Measurements from ENCODE around the gene HEY2. TPM values are rescaled to one million over a fixed set of nuclear protein-coding genes. Genes with fewer than 3 reads are reported as not detected.

HEY2 gene
- total RNA-seq, 1 donor from 2014 or later = 25.6 TPM

GRCh38 chr6:125792680-125793079 lies 43.2 kb downstream of the HEY2 start:
- Histone ChIP-seq H3K4me1 (peaks cover 60% of the 10 kb centered on the region), H3K27ac (replicated peaks) (no peak overlapping the region), H3K27me3 (ENCODE audit: low read depth) (no peaks in the 10 kb centered on the region), H3K4me3 (peak overlapping the region; percentile 94), H3K36me3 (no peaks in the 10 kb centered on the region), H3K9me3 (replicated peaks) (no peaks in the 10 kb centered on the region)
- no peak for TF ChIP-seq CTCF (IDR thresholded peaks at IDR 0.05; ENCODE audit: borderline replicate concordance)
- intact Hi-C loops (cut with micrococcal nuclease) = loop anchor here (10.0 kb wide), 1 partner anchor 52 kb away; no protein-coding TSS in a partner anchor
- no peak for DNase-seq

GRCh38 chr6:125793280-125793679 lies 43.8 kb downstream of the HEY2 start:
- H3K27ac ChIP-seq (replicated peaks) = peak overlapping the region; percentile 38
- H3K4me1 ChIP-seq = peaks cover 57% of the 10 kb centered on the region
- no peak for TF ChIP-seq CTCF (IDR thresholded peaks at IDR 0.05; ENCODE audit: borderline replicate concordance)
- H3K36me3 ChIP-seq = no peaks in the 10 kb centered on the region
- no peaks in the 10 kb centered on the region for H3K27me3 ChIP-seq (ENCODE audit: low read depth)
- no peak for DNase-seq
- H3K9me3 ChIP-seq (replicated peaks) = no peaks in the 10 kb centered on the region
- intact Hi-C loops (cut with micrococcal nuclease) = loop anchor here (10.0 kb wide), 1 partner anchor 52 kb away; no protein-coding TSS in a partner anchor
- peak overlapping the region; percentile 94 for H3K4me3 ChIP-seq

GRCh38 chr6:125793863-125794262 lies 44.4 kb downstream of the HEY2 start:
- H3K4me3 ChIP-seq = peak overlapping the region; percentile 94
- peak overlapping the region; percentile 38 for H3K27ac ChIP-seq (replicated peaks)
- no peak for TF ChIP-seq CTCF (IDR thresholded peaks at IDR 0.05; ENCODE audit: borderline replicate concordance)
- DNase-seq = no peak
- H3K4me1 ChIP-seq = peaks cover 54% of the 10 kb centered on the region
- H3K27me3 ChIP-seq (ENCODE audit: low read depth) = no peaks in the 10 kb centered on the region
- H3K36me3 ChIP-seq = peaks cover under 1% of the 10 kb centered on the region
- intact Hi-C loops (cut with micrococcal nuclease) = loop anchor here (10.0 kb wide), 1 partner anchor 51 kb away; no protein-coding TSS in a partner anchor
- no peaks in the 10 kb centered on the region for H3K9me3 ChIP-seq (replicated peaks)

- Histone ChIP-seq H3K27me3 (ENCODE audit: low read depth) (no peaks in the 10 kb centered on the region), H3K9me3 (replicated peaks) (no peaks in the 10 kb centered on the region), H3K4me3 (no peak overlapping the region), H3K27ac (replicated peaks) (peak overlapping the region; percentile 38), H3K36me3 (peaks cover 5% of the 10 kb centered on the region), H3K4me1 (peaks cover 48% of the 10 kb centered on the region)
- TF ChIP-seq CTCF (IDR thresholded peaks at IDR 0.05; ENCODE audit: borderline replicate concordance) = no peak
- intact Hi-C loops (cut with micrococcal nuclease) = loop anchor here (10.0 kb wide), 1 partner anchor 50 kb away; no protein-coding TSS in a partner anchor
- DNase-seq = no peak
Measured at GRCh38 chr6:125794342-125795137, 45.1 kb downstream of the HEY2 start.

- no peak for DNase-seq
- no peak for TF ChIP-seq CTCF (IDR thresholded peaks at IDR 0.05; ENCODE audit: borderline replicate concordance)
- intact Hi-C loops (cut with micrococcal nuclease) = loop anchor here (10.0 kb wide), 1 partner anchor 50 kb away; no protein-coding TSS in a partner anchor
- Histone ChIP-seq H3K9me3 (replicated peaks) (no peaks in the 10 kb centered on the region), H3K4me1 (peaks cover 40% of the 10 kb centered on the region), H3K36me3 (peaks cover 5% of the 10 kb centered on the region), H3K27me3 (ENCODE audit: low read depth) (no peaks in the 10 kb centered on the region), H3K4me3 (no peak overlapping the region), H3K27ac (replicated peaks) (no peak overlapping the region)
Measured at GRCh38 chr6:125795301-125795700, 45.9 kb downstream of the HEY2 start.

All from left ventricle myocardium inferior (tissue), 1 donor.